GM19328 (cell line): ENCODE data around the gene MMP24OS.
"Not testable (repeated sequence)": the region's sequence is repeated elsewhere in the genome, so short reads cannot be mapped to it uniquely, and the experiment has no call there.

Experiments
- ATAC-seq: cut with Tn5 transposase; IDR thresholded peaks from one replicate; pipeline ENCODE4 v1.9.1; 2021; ENCODE audit warnings: mild to moderate bottlenecking, moderate library complexity; ENCODE audit not compliant: unreplicated experiment

MMP24OS gene

GRCh38 chr20:35252598-35252997, 25.3 kb downstream of the MMP24OS start:
- ATAC-seq: not testable (repeated sequence)

GRCh38 chr20:35252037-35252461, 25.9 kb downstream of the MMP24OS start:
- no peak for ATAC-seq

- ATAC-seq: no peak
Measured at GRCh38 chr20:35251613-35251940, 26.3 kb downstream of the MMP24OS start.

- no peak for ATAC-seq
Measured at GRCh38 chr20:35248641-35249475, 29.1 kb downstream of the MMP24OS start.

- ATAC-seq: no peak
Measured at GRCh38 chr20:35246723-35247122, 31.2 kb downstream of the MMP24OS start.

GRCh38 chr20:35243986-35244385, 33.9 kb downstream of the MMP24OS start:
- no peak for ATAC-seq

- no peak for ATAC-seq
Measured at GRCh38 chr20:35243317-35243716, 34.6 kb downstream of the MMP24OS start.

- no peak for ATAC-seq
Measured at GRCh38 chr20:35240811-35241293, 37.1 kb downstream of the MMP24OS start.

- ATAC-seq: no peak
Measured at GRCh38 chr20:35240083-35240810, 37.7 kb downstream of the MMP24OS start.

GRCh38 chr20:35238735-35239134, 39.2 kb downstream of the MMP24OS start:
- ATAC-seq: no peak

- no peak for ATAC-seq
Measured at GRCh38 chr20:35238170-35238569, 39.8 kb downstream of the MMP24OS start.

- ATAC-seq: no peak
Measured at GRCh38 chr20:35237486-35237885, 40.4 kb downstream of the MMP24OS start.

GRCh38 chr20:35235881-35236280, 42.0 kb downstream of the MMP24OS start:
- no peak for ATAC-seq

- ATAC-seq: no peak
Measured at GRCh38 chr20:35232575-35232974, 45.3 kb downstream of the MMP24OS start.

GRCh38 chr20:35226884-35227681, 50.8 kb downstream of the MMP24OS start:
- no peak for ATAC-seq
